C4-2B (cell line): Measurements from ENCODE around the gene GGA2.

Experiments
- CTCF ChIP-seq: fragments of 450-650 bp; conservative IDR thresholded peaks from 2 replicates; pipeline ENCODE4 v1.5.1; 2017; ENCODE audit warnings: mild to moderate bottlenecking
- ZFX ChIP-seq: fragments of 450-650 bp; IDR thresholded peaks from 2 replicates; pipeline ENCODE4 v1.6.1; 2017

- TF ChIP-seq CTCF (no peak), ZFX (no peak)
Observed at GRCh38 chr16:23484510-23485256, 25.6 kb downstream of the GGA2 start.
